ENCODE data around the gene CHIC2.

CHIC2 gene

DNA sequence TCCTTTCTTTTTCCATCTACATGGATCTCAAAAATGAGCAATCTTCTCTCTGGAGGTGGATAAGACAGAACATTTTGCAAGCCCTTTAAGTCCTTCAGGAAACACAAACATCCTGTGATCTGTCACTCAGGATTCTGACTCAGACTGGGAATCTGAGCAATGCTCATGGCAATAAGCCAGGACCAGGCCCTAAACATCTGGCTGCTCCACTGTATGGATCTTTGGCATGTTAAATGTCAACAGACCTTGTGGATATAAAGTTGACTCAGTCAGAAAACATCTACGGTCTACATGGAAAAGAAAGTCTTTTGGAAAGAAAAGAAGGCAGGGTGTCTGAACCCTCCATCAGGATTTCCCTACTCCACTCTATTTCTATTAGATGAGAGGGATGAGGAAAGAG is 17.8 kb upstream of the CHIC2 start:
- no CpG with 5 or more reads among the region's 1 CpG for WGBS (ENCODE audit: insufficient coverage)
- CTCF ChIA-PET, result no interaction called here

DNA sequence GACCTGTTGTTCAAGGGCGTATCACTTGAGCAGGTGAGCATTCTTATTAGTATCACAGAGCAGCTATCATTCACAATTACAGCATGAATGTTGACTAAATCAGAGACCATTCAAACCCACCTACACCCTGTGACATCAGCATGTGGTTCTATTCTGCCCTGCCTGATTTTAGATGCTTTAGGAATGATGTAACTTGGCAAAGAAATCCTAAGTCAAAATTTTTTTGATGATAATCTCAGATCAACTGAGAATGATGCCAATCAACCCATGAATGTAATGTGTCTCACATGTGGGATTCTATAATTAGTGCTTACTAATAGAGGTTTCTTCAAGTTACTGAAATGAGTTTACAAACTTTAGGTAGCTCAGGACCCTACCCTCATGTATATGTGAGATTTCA is 13.4 kb upstream of the CHIC2 start:
- WGBS (ENCODE audit: insufficient coverage), result 100% methylated on average over 1 of the region's 1 CpG
- H3K4me3 ChIP-seq (ENCODE audit: control insufficient read depth in 1 of 7, extremely low read depth in 1 of 7, insufficient read depth in 4 of 7, low read depth in 2 of 7, low read length in 6 of 7), result no peak overlapping the region
- no peak overlapping the region for H3K27ac ChIP-seq (ENCODE audit: insufficient read depth in 1 of 2, low read depth in 1 of 2, low read length in 2 of 2, poor library complexity in 1 of 2, severe bottlenecking in 2 of 2)
- no peaks in the 10 kb centered on the region for H3K27me3 ChIP-seq (replicated peaks in 2 of 5; ENCODE audit: control insufficient read depth in 4 of 5, insufficient read depth in 5 of 5, low read length in 4 of 5)
- ChIA-PET CTCF (interaction anchor here (1.3 kb wide), 2 partner anchors 11 to 16 kb away, joined by 3 to 4 read pairs; no protein-coding TSS in a partner anchor), POLR2A (no interaction called here)
- H3K36me3 ChIP-seq (ENCODE audit: control insufficient read depth in 4 of 4, insufficient read depth in 4 of 4, low read length in 3 of 4), result no peaks in the 10 kb centered on the region
- H3K9me3 ChIP-seq (ENCODE audit: control extremely low read depth in 1 of 5, control insufficient read depth in 4 of 5, insufficient read depth in 2 of 5, low read depth in 1 of 5, low read length in 4 of 5), result no peaks in the 10 kb centered on the region
- H3K4me1 ChIP-seq (ENCODE audit: control extremely low read depth in 1 of 4, control insufficient read depth in 4 of 4, insufficient read depth in 4 of 4, low read length in 3 of 4), result no peaks in the 10 kb centered on the region
- DNase-seq, result no peak

More for the DNA sequence above, 17.8 kb upstream of the CHIC2 start:
- no peak for DNase-seq
- no peak overlapping the region for H3K27ac ChIP-seq (ENCODE audit: insufficient read depth in 1 of 2, low read depth in 1 of 2, low read length in 2 of 2, poor library complexity in 1 of 2, severe bottlenecking in 2 of 2)
- peaks cover 0 to 2% (median 0%) of the 10 kb centered on the region in 5 experiments for H3K27me3 ChIP-seq (replicated peaks in 2 of 5; ENCODE audit: control insufficient read depth in 4 of 5, insufficient read depth in 5 of 5, low read length in 4 of 5)
- H3K4me1 ChIP-seq (ENCODE audit: control extremely low read depth in 1 of 4, control insufficient read depth in 4 of 4, insufficient read depth in 4 of 4, low read length in 3 of 4), result no peaks in the 10 kb centered on the region
- POLR2A ChIA-PET, result no interaction called here
- H3K4me3 ChIP-seq (ENCODE audit: control insufficient read depth in 1 of 7, extremely low read depth in 1 of 7, insufficient read depth in 4 of 7, low read depth in 2 of 7, low read length in 6 of 7), result no peak overlapping the region
- no peaks in the 10 kb centered on the region for H3K9me3 ChIP-seq (ENCODE audit: control extremely low read depth in 1 of 5, control insufficient read depth in 4 of 5, insufficient read depth in 2 of 5, low read depth in 1 of 5, low read length in 4 of 5)
- H3K36me3 ChIP-seq (ENCODE audit: control insufficient read depth in 4 of 4, insufficient read depth in 4 of 4, low read length in 3 of 4), result no peaks in the 10 kb centered on the region

DNA sequence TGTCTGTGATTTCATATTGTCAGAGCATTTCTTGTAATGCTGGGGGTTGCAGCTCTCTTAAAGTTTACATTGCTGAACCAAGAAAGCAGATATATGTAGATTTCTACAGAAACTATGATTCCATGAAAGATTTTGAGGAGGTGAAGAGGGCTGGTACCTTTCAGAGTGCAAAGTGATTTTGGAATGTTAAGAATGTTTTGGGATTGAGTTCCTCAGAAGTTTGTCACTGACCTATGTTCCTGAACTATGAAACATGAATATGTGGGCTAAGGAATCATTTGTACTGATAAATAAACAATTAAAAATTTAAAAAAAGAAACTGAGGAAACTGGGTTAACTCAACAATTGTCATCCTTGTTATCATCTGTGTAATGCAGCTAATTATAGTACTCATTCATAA is 12.3 kb upstream of the CHIC2 start:
- no peaks in the 10 kb centered on the region for H3K27me3 ChIP-seq (replicated peaks in 2 of 5; ENCODE audit: control insufficient read depth in 4 of 5, insufficient read depth in 5 of 5, low read length in 4 of 5)
- H3K4me1 ChIP-seq (ENCODE audit: control extremely low read depth in 1 of 4, control insufficient read depth in 4 of 4, insufficient read depth in 4 of 4, low read length in 3 of 4), result no peaks in the 10 kb centered on the region
- H3K4me3 ChIP-seq (ENCODE audit: control insufficient read depth in 1 of 7, extremely low read depth in 1 of 7, insufficient read depth in 4 of 7, low read depth in 2 of 7, low read length in 6 of 7), result no peak overlapping the region
- POLR2A ChIA-PET, result no interaction called here
- H3K9me3 ChIP-seq (ENCODE audit: control extremely low read depth in 1 of 5, control insufficient read depth in 4 of 5, insufficient read depth in 2 of 5, low read depth in 1 of 5, low read length in 4 of 5), result no peaks in the 10 kb centered on the region
- CTCF ChIA-PET, result interaction anchor here (0.7 to 3.7 kb wide), 3 partner anchors 9 to 13 kb away, joined by 3 to 17 read pairs (median 4); no protein-coding TSS in a partner anchor
- DNase-seq, result no peak
- no peaks in the 10 kb centered on the region for H3K36me3 ChIP-seq (ENCODE audit: control insufficient read depth in 4 of 4, insufficient read depth in 4 of 4, low read length in 3 of 4)
- H3K27ac ChIP-seq (ENCODE audit: insufficient read depth in 1 of 2, low read depth in 1 of 2, low read length in 2 of 2, poor library complexity in 1 of 2, severe bottlenecking in 2 of 2), result no peak overlapping the region

DNA sequence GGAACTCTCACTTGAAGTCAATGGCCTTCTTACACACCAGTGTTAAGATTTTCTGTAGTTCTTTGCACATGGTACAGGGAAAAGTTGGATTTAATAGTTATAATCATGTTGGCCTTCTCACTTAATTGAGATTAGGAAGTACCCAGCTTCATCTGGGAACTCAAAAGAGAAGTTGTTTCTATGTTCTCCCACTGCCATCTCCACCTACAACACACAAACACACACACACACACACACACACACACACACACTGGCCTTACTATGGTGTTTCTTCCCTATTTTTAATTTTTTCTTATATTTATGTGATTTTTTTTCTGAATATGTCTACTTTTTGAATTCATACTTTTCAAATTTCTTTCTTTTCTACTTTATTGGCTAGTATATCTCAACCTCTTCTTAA is 10.0 kb upstream of the CHIC2 start:
- H3K4me1 ChIP-seq (ENCODE audit: control extremely low read depth in 1 of 4, control insufficient read depth in 4 of 4, insufficient read depth in 4 of 4, low read length in 3 of 4), result no peaks in the 10 kb centered on the region
- H3K36me3 ChIP-seq (ENCODE audit: control insufficient read depth in 4 of 4, insufficient read depth in 4 of 4, low read length in 3 of 4), result no peaks in the 10 kb centered on the region
- no peak overlapping the region for H3K27ac ChIP-seq (ENCODE audit: insufficient read depth in 1 of 2, low read depth in 1 of 2, low read length in 2 of 2, poor library complexity in 1 of 2, severe bottlenecking in 2 of 2)
- no peaks in the 10 kb centered on the region for H3K27me3 ChIP-seq (replicated peaks in 2 of 5; ENCODE audit: control insufficient read depth in 4 of 5, insufficient read depth in 5 of 5, low read length in 4 of 5)
- ChIA-PET POLR2A (no interaction called here), CTCF (interaction anchor here (1.4 to 3.7 kb wide), 2 partner anchors 12 to 15 kb away, joined by 5 to 17 read pairs; no protein-coding TSS in a partner anchor)
- no peak for DNase-seq
- H3K9me3 ChIP-seq (ENCODE audit: control extremely low read depth in 1 of 5, control insufficient read depth in 4 of 5, insufficient read depth in 2 of 5, low read depth in 1 of 5, low read length in 4 of 5), result no peaks in the 10 kb centered on the region
- no peak overlapping the region for H3K4me3 ChIP-seq (ENCODE audit: control insufficient read depth in 1 of 7, extremely low read depth in 1 of 7, insufficient read depth in 4 of 7, low read depth in 2 of 7, low read length in 6 of 7)

DNA sequence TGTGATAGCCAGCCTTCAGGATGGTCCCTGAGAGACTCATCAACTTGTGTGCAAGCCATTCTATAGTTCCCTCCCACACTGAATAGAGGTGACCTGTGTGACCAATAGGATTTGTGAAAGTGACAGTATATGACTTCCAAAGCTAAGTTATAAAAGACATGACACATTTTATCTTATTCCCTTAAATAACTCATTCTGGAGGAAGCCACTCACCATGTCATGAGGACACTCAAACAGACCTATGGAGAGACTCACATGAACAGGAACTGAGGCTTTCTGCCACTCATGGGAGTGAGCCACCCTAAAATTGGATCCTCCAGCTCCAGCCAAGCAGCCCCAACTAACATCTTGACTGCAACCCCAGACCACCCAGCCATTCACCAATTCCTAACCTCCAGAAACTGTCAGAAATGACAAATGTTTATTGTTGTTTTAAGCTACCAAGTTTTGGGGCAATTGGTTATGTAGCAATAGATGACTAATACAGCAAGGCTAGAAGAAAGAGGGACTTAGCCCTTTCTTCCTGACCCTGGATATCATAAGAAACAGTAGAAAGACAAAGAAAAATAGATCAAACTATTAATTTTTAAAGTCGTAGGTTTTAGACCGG is 9.0 kb upstream of the CHIC2 start:
- H3K4me1 ChIP-seq (ENCODE audit: control extremely low read depth in 1 of 4, control insufficient read depth in 4 of 4, insufficient read depth in 4 of 4, low read length in 3 of 4), result no peaks in the 10 kb centered on the region
- no peak overlapping the region for H3K27ac ChIP-seq (ENCODE audit: insufficient read depth in 1 of 2, low read depth in 1 of 2, low read length in 2 of 2, poor library complexity in 1 of 2, severe bottlenecking in 2 of 2)
- no peaks in the 10 kb centered on the region for H3K9me3 ChIP-seq (ENCODE audit: control extremely low read depth in 1 of 5, control insufficient read depth in 4 of 5, insufficient read depth in 2 of 5, low read depth in 1 of 5, low read length in 4 of 5)
- H3K36me3 ChIP-seq (ENCODE audit: control insufficient read depth in 4 of 4, insufficient read depth in 4 of 4, low read length in 3 of 4), result no peaks in the 10 kb centered on the region
- no peak overlapping the region for H3K4me3 ChIP-seq (ENCODE audit: control insufficient read depth in 1 of 7, extremely low read depth in 1 of 7, insufficient read depth in 4 of 7, low read depth in 2 of 7, low read length in 6 of 7)
- WGBS (ENCODE audit: insufficient coverage), result 100% methylated on average over 2 of the region's 2 CpGs
- no peaks in the 10 kb centered on the region for H3K27me3 ChIP-seq (replicated peaks in 2 of 5; ENCODE audit: control insufficient read depth in 4 of 5, insufficient read depth in 5 of 5, low read length in 4 of 5)
- ChIA-PET CTCF (interaction anchor here (1.4 to 3.7 kb wide), 2 partner anchors 13 to 16 kb away, joined by 5 to 17 read pairs; no protein-coding TSS in a partner anchor), POLR2A (interaction anchor here (0.6 to 1.0 kb wide), 3 partner anchors 77 to 1087 kb away, joined by 3 to 4 read pairs (median 3); no protein-coding TSS in a partner anchor)
- DNase-seq, result no peak

DNA sequence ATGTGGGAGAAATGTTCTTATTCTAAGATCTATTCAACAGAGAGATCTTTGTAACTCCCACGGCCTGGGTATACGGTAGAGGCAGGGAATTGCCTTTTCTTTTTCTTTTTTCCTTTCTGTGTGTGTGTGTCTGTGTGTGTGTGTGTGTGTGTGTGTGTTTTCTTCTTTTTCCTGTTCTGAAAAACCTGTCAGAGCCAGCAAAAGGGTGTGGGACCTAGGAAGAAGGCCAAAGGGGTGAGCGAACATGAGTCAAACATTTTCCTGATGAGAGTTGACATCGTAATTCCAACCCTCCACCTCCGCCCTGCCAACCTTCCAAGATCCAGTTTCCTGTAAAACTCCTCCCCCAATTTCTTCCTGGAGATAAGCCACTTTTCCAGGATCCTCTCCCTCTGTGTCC is 2.8 kb upstream of the CHIC2 start:
- Histone ChIP-seq H3K36me3 (ENCODE audit: control insufficient read depth in 4 of 4, insufficient read depth in 4 of 4, low read length in 3 of 4) (no peaks in the 10 kb centered on the region), H3K4me1 (ENCODE audit: control extremely low read depth in 1 of 4, control insufficient read depth in 4 of 4, insufficient read depth in 4 of 4, low read length in 3 of 4) (peaks cover 28 to 40% (median 34%) of the 10 kb centered on the region in 4 experiments), H3K27me3 (replicated peaks in 2 of 5; ENCODE audit: control insufficient read depth in 4 of 5, insufficient read depth in 5 of 5, low read length in 4 of 5) (no peaks in the 10 kb centered on the region), H3K4me3 (ENCODE audit: control insufficient read depth in 1 of 7, extremely low read depth in 1 of 7, insufficient read depth in 4 of 7, low read depth in 2 of 7, low read length in 6 of 7) (no peak overlapping the region), H3K27ac (ENCODE audit: insufficient read depth in 1 of 2, low read depth in 1 of 2, low read length in 2 of 2, poor library complexity in 1 of 2, severe bottlenecking in 2 of 2) (peak overlapping the region in 1 of 2 experiments; percentile 46), H3K9me3 (ENCODE audit: control extremely low read depth in 1 of 5, control insufficient read depth in 4 of 5, insufficient read depth in 2 of 5, low read depth in 1 of 5, low read length in 4 of 5) (no peaks in the 10 kb centered on the region)
- no peak for DNase-seq
- ChIA-PET CTCF (interaction anchor here (1.0 kb wide), 2 partner anchors 9 to 125 kb away, joined by 3 to 4 read pairs; no protein-coding TSS in a partner anchor), POLR2A (interaction anchor here (0.6 to 1.6 kb wide), 2 partner anchors 28 to 56 kb away, joined by 4 to 5 read pairs; no protein-coding TSS in a partner anchor)
- 66% methylated on average over 4 of the region's 5 CpGs for WGBS (ENCODE audit: insufficient coverage)

DNA sequence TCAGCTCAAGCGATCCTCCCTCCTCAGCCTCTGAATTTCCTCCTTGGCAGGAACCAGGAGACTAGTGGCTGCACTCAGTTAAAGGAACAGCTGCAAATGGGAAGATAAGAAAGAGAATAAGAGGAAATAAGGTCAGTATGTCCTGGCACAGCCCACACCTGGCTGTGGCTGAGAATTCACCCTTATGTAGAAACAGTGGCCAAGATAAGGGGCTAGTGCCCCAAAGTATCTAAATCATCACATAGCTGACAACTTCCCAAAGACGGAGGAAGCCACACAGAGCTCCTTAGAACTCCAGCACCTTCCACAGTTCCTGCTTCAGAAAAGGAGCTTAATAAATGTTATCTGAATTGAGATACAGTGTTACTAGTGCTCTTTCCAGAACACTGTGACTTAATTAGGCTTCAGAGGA is 2.3 kb upstream of the CHIC2 start:
- H3K36me3 ChIP-seq (ENCODE audit: control insufficient read depth in 4 of 4, insufficient read depth in 4 of 4, low read length in 3 of 4), result no peaks in the 10 kb centered on the region
- H3K27me3 ChIP-seq (replicated peaks in 2 of 5; ENCODE audit: control insufficient read depth in 4 of 5, insufficient read depth in 5 of 5, low read length in 4 of 5), result no peaks in the 10 kb centered on the region
- peak; percentile 34 to 90 (median 79) for DNase-seq
- H3K9me3 ChIP-seq (ENCODE audit: control extremely low read depth in 1 of 5, control insufficient read depth in 4 of 5, insufficient read depth in 2 of 5, low read depth in 1 of 5, low read length in 4 of 5), result no peaks in the 10 kb centered on the region
- no peak overlapping the region for H3K4me3 ChIP-seq (ENCODE audit: control insufficient read depth in 1 of 7, extremely low read depth in 1 of 7, insufficient read depth in 4 of 7, low read depth in 2 of 7, low read length in 6 of 7)
- POLR2A ChIA-PET, result interaction anchor here (0.5 to 1.6 kb wide), 2 partner anchors 28 to 1338 kb away, joined by 3 to 5 read pairs; no protein-coding TSS in a partner anchor
- peak overlapping the region in 1 of 2 experiments; percentile 46 for H3K27ac ChIP-seq (ENCODE audit: insufficient read depth in 1 of 2, low read depth in 1 of 2, low read length in 2 of 2, poor library complexity in 1 of 2, severe bottlenecking in 2 of 2)
- H3K4me1 ChIP-seq (ENCODE audit: control extremely low read depth in 1 of 4, control insufficient read depth in 4 of 4, insufficient read depth in 4 of 4, low read length in 3 of 4), result peaks cover 32 to 41% (median 37%) of the 10 kb centered on the region in 4 experiments
- 20% methylated on average over 1 of the region's 2 CpGs for WGBS (ENCODE audit: insufficient coverage)
- CTCF ChIA-PET, result interaction anchor here (1.0 to 1.3 kb wide), 4 partner anchors 12 to 124 kb away, joined by 3 to 4 read pairs (median 3); no protein-coding TSS in a partner anchor

Measured in common myeloid progenitor, CD34-positive (primary cell).